A673 (cell line): ENCODE measurements around the gene IL11RA. TPM values are rescaled to one million over a fixed set of nuclear protein-coding genes. Genes with fewer than 3 reads are reported as not detected.

Source experiments
- BruUV-seq: library from RNA; stranded (reverse); fragments of 400-500 nt; replicated peaks from 2 replicates; lab custom pipeline; 2021; lab: Mats Ljungman, UMichigan
- CTCF ChIA-PET: fragments of 300-600 bp; sonication (Branson Sonifier 250); formaldehyde crosslinking; loops from one replicate; lab custom pipeline; 2022; ENCODE audit warnings: antibody characterized with exemption; lab: Charles Lee
- POLR2A ChIA-PET: fragments of 300-600 bp; sonication (Branson Sonifier 250); formaldehyde crosslinking; loops from one replicate; lab custom pipeline; 2022; ENCODE audit warnings: antibody characterized with exemption; ENCODE audit not compliant: low non-redundant PET; lab: Charles Lee
- DNase-seq: peaks from one replicate; pipeline ENCODE4 v3.0.0-alpha.2; 2015; ENCODE audit warnings: low spot score
- H3K27ac ChIP-seq: fragments of 200-600 bp; sonication (generic); 2 replicates; pipeline ENCODE4 v1.5.1; 2016; ENCODE audit warnings: mixed run types, low read depth, mild to moderate bottlenecking, mixed read lengths, antibody characterized with exemption, low read length; ENCODE audit not compliant: poor library complexity, severe bottlenecking
- H3K27me3 ChIP-seq: fragments of 200-600 bp; sonication (generic); replicated peaks from 2 replicates; pipeline ENCODE4 v1.6.1; 2017; ENCODE audit warnings: mixed run types, low read depth, mild to moderate bottlenecking, mixed read lengths, antibody characterized with exemption, low read length; ENCODE audit not compliant: insufficient read depth, poor library complexity
- H3K36me3 ChIP-seq: fragments of 200-600 bp; sonication (generic); 2 replicates; pipeline ENCODE4 v1.6.1; 2016; ENCODE audit warnings: mixed run types, mild to moderate bottlenecking, mixed read lengths, antibody characterized with exemption, low read length; ENCODE audit not compliant: insufficient read depth, poor library complexity, severe bottlenecking
- H3K4me1 ChIP-seq: fragments of 200-600 bp; sonication (generic); 2 replicates; pipeline ENCODE4 v1.6.1; 2017; ENCODE audit warnings: mixed run types, mild to moderate bottlenecking, mixed read lengths, antibody characterized with exemption, low read length; ENCODE audit not compliant: insufficient read depth, poor library complexity, severe bottlenecking
- H3K4me3 ChIP-seq: fragments of 200-600 bp; sonication (generic); 2 replicates; pipeline ENCODE4 v1.5.1; 2016; ENCODE audit warnings: low read depth, mixed run types, mild to moderate bottlenecking, mixed read lengths, low read length; ENCODE audit not compliant: poor library complexity, severe bottlenecking
- H3K9me3 ChIP-seq: fragments of 200-600 bp; sonication (generic); 2 replicates; pipeline ENCODE4 v1.6.1; 2016; ENCODE audit warnings: mixed run types, low read depth, mild to moderate bottlenecking, mixed read lengths, antibody characterized with exemption, low read length; ENCODE audit not compliant: poor library complexity, severe bottlenecking
- EZH2 ChIP-seq: fragments of 200-600 bp; sonication (generic); IDR thresholded peaks from 2 replicates; pipeline ENCODE4 v1.6.1; 2017; ENCODE audit warnings: borderline replicate concordance, low read depth, mild to moderate bottlenecking, mixed read lengths, antibody characterized with exemption, low read length; ENCODE audit not compliant: poor library complexity, severe bottlenecking
- intact Hi-C: fragments of 100-400 bp; cut with micrococcal nuclease; formaldehyde crosslinking; loops from one replicate; pipeline ENCODE4 v1.10.0; 2022; ENCODE audit not compliant: unreplicated experiment
- total RNA-seq: library from RNA; stranded (reverse); gene quantifications from 2 replicates; pipeline ENCODE4 v1.2.3, GENCODE V29; 2021
- TF ChIP-seq, protein P1 (sequence below): fragments of 300-800, 200-600 bp; sonication (generic); conservative IDR thresholded peaks from 2 replicates; pipeline ENCODE4 v1.5.1; 2017; ENCODE audit warnings: low read depth, mild to moderate bottlenecking, antibody characterized with exemption, low read length, moderate library complexity, mixed read lengths

IL11RA gene
- total RNA-seq, 1 experiment from 2014 or later, result 5.6 TPM

GRCh38 chr9:34611251-34611810, 40.7 kb upstream of the IL11RA start:
- POLR2A ChIA-PET, result no interaction called here
- TSS peak; percentile 65 for BruUV-seq
- Histone ChIP-seq H3K4me3 (peak overlapping the region; percentile 91), H3K27me3 (no peaks in the 10 kb centered on the region), H3K9me3 (no peaks in the 10 kb centered on the region), H3K27ac (peak overlapping the region; percentile 96), H3K36me3 (peaks cover 3% of the 10 kb centered on the region), H3K4me1 (peaks cover 3% of the 10 kb centered on the region)
- CTCF ChIA-PET, result interaction anchor here (1.3 kb wide), 1 partner anchor 36 kb away, joined by 3 read pairs; the partner anchor contains the start of gene GALT
- intact Hi-C loops, result no loop called here
- TF ChIP-seq, protein P1, sequence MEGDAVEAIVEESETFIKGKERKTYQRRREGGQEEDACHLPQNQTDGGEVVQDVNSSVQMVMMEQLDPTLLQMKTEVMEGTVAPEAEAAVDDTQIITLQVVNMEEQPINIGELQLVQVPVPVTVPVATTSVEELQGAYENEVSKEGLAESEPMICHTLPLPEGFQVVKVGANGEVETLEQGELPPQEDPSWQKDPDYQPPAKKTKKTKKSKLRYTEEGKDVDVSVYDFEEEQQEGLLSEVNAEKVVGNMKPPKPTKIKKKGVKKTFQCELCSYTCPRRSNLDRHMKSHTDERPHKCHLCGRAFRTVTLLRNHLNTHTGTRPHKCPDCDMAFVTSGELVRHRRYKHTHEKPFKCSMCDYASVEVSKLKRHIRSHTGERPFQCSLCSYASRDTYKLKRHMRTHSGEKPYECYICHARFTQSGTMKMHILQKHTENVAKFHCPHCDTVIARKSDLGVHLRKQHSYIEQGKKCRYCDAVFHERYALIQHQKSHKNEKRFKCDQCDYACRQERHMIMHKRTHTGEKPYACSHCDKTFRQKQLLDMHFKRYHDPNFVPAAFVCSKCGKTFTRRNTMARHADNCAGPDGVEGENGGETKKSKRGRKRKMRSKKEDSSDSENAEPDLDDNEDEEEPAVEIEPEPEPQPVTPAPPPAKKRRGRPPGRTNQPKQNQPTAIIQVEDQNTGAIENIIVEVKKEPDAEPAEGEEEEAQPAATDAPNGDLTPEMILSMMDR, result no peak
- no peak for TF ChIP-seq EZH2
- DNase-seq, result no peak

DNA sequence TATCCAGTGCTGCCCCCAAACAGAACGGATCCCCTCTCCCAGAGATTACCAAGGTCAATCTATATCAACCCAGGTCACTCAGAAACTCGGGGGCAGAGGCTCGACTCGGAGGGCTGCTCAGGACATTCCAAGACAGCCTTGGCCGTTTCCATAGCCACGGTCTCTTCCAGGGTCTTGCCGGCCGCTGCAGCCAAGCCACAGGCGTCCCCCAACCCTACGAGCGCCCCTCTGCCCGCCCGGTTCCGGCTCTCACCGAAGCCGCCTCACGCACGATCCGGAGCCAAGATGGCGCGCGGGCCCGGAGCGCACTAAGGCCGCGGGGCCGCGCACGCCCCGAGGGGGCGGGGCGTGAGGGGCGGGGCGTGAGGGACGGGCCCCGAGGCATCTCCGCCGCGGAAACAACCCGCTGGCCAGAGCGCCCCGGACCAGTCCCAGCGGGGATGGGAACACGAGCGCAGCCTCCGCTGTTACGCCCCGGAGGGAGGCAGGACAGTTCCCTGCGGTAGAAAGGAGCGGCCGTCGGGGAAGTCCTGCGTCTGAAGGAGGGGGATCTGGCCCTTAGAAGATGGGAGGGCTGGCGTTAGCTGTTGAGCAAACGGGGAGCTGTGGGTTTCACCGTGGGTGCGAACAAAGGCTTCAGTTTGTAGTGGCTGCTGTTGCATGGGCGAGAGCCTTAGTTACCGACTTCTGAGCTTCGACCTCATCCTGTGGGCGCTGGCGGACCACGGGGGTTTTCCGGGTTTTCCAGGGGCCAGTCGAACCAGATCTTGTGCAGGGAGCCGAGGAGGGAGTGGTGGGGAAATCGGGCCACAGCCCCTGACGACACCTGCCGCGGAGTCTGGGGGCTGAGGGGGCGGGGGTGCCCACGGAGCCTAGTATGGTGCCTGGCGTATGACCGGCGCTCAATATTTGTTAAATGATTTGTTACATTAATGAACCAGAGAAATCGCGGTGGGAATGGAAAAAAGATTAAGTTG, 39.9 kb upstream of the IL11RA start, which contains the start of gene RPP25L:
Gene RPP25L (minus strand): TSS at position 287 of the 977 bp plus-strand sequence. CDS start 801 bp downstream, outside the sequence.
- H3K27ac ChIP-seq, result peak within 1 kb of the TSS; percentile 96
- no peaks in the 10 kb centered on the region for H3K27me3 ChIP-seq
- TF ChIP-seq, protein P1, result no peak
- no peak for TF ChIP-seq EZH2
- peaks cover 3% of the 10 kb centered on the region for H3K36me3 ChIP-seq
- H3K4me3 ChIP-seq, result peak within 1 kb of the TSS; percentile 91
- H3K9me3 ChIP-seq, result no peaks in the 10 kb centered on the region
- peak; percentile 93 for DNase-seq
- intact Hi-C loops, result loop anchor here (2.0 kb wide), 1 partner anchor 23 kb away; no protein-coding TSS in a partner anchor
- peaks cover 3% of the 10 kb centered on the region for H3K4me1 ChIP-seq
- no TSS peak for BruUV-seq
- POLR2A ChIA-PET, result no interaction called here
- CTCF ChIA-PET, result interaction anchor here (0.8 to 1.3 kb wide), 3 partner anchors 21 to 35 kb away, joined by 3 to 5 read pairs (median 3); partner anchors contain the start of gene GALT

- peaks cover 3% of the 10 kb centered on the region for H3K36me3 ChIP-seq
- intact Hi-C loops, result loop anchor here (2.0 kb wide), 1 partner anchor 22 kb away; no protein-coding TSS in a partner anchor
- POLR2A ChIA-PET, result no interaction called here
- peak overlapping the region; percentile 91 for H3K4me3 ChIP-seq
- CTCF ChIA-PET, result interaction anchor here (1.1 kb wide), 1 partner anchor 21 kb away, joined by 3 read pairs; no protein-coding TSS in a partner anchor
- no TSS peak for BruUV-seq
- no peak for TF ChIP-seq EZH2
- TF ChIP-seq, protein P1, result peak; percentile 91
- H3K4me1 ChIP-seq, result peaks cover 3% of the 10 kb centered on the region
- peak overlapping the region; percentile 96 for H3K27ac ChIP-seq
- no peaks in the 10 kb centered on the region for H3K9me3 ChIP-seq
- no peaks in the 10 kb centered on the region for H3K27me3 ChIP-seq
- peak; percentile 86 for DNase-seq
Observed at GRCh38 chr9:34612788-34613390, 39.1 kb upstream of the IL11RA start.
